Tracheal epithelial cell (primary cell): ENCODE data around the gene PCDHGB4. TPM values are rescaled to one million over a fixed set of nuclear protein-coding genes. Genes with fewer than 3 reads are reported as not detected.

ENCODE experiments used
- total RNA-seq: library from RNA; depleted of rRNA; stranded (reverse); fragments of >200 nt; gene quantifications from 2 replicates; pipeline ENCODE4 v1.2.1, GENCODE V29; 2014

The PCDHGB4 gene
- total RNA-seq, 1 donor from 2014 or later = 0.64 TPM

GRCh38 chr5:141412854-141413539 lies 25.5 kb downstream of the PCDHGB4 start, which contains the start of gene PCDHGA10:
PCDHGA10 (plus strand) TSS chr5:141412987; CDS start chr5:141413176, 189 bp downstream.

GRCh38 chr5:141417494-141418172 lies 30.1 kb downstream of the PCDHGB4 start, which contains the start of gene PCDHGB7:
PCDHGB7 (plus strand) TSS chr5:141417677; CDS start chr5:141417860, 183 bp downstream.

GRCh38 chr5:141420855-141421488 lies 33.5 kb downstream of the PCDHGB4 start, which contains the start of gene PCDHGA11:
PCDHGA11 (plus strand) TSS chr5:141421051; CDS start chr5:141421228, 177 bp downstream.

GRCh38 chr5:141430332-141431113 lies 43.0 kb downstream of the PCDHGB4 start, which contains the start of gene PCDHGA12:
PCDHGA12 (plus strand) TSS chr5:141430507; CDS start chr5:141430760, 253 bp downstream.

Other genes with a start within 250 kb of the PCDHGB4 start
- gene PCDHB6, start 237.6 kb upstream of the PCDHGB4 start, total RNA-seq = not detected in 2 replicates
- gene PCDHB7, start 215.1 kb upstream of the PCDHGB4 start, total RNA-seq = under 0.01 TPM in 1 of 2 replicates, not detected in the other
- under 0.01 TPM in 2 replicates for gene PCDHB8, start 209.9 kb upstream of the PCDHGB4 start, total RNA-seq
- gene PCDHB16, start 205.3 kb upstream of the PCDHGB4 start, total RNA-seq = under 0.01 TPM in 1 of 2 replicates, not detected in the other
- gene PCDHB9, start 200.5 kb upstream of the PCDHGB4 start, total RNA-seq = under 0.01 TPM in 1 of 2 replicates, not detected in the other
- gene PCDHB10, start 195.3 kb upstream of the PCDHGB4 start, total RNA-seq = under 0.01 and 0.21 TPM in 2 replicates
- 0.24 and 0.43 TPM in 2 replicates for gene PCDHB11, start 188.1 kb upstream of the PCDHGB4 start, total RNA-seq
- under 0.01 TPM in 1 of 2 replicates, not detected in the other for gene PCDHB12, start 179.0 kb upstream of the PCDHGB4 start, total RNA-seq
- 0.24 TPM in 1 of 2 replicates, not detected in the other for gene PCDHB13, start 173.8 kb upstream of the PCDHGB4 start, total RNA-seq
- 0.24 and 0.43 TPM in 2 replicates for gene PCDHB14, start 164.4 kb upstream of the PCDHGB4 start, total RNA-seq
- 0.21 and 0.24 TPM in 2 replicates for gene PCDHB15, start 142.3 kb upstream of the PCDHGB4 start, total RNA-seq
- gene SLC25A2, start 83.6 kb upstream of the PCDHGB4 start, total RNA-seq = not detected in 2 replicates
- 30.1 and 32.8 TPM in 2 replicates for gene TAF7, start 66.9 kb upstream of the PCDHGB4 start, total RNA-seq
- under 0.01 TPM in 1 of 2 replicates, not detected in the other for gene PCDHGA1, start 57.2 kb upstream of the PCDHGB4 start, total RNA-seq
- gene PCDHGA2, start 48.9 kb upstream of the PCDHGB4 start, total RNA-seq = 0.21 and 0.48 TPM in 2 replicates
- gene PCDHGA3, start 43.9 kb upstream of the PCDHGB4 start, total RNA-seq = under 0.01 and 0.21 TPM in 2 replicates
- 0.21 and 0.24 TPM in 2 replicates for gene PCDHGB1, start 37.6 kb upstream of the PCDHGB4 start, total RNA-seq
- gene PCDHGA4, start 32.7 kb upstream of the PCDHGB4 start, total RNA-seq = 0.24 TPM in 1 of 2 replicates, not detected in the other
- under 0.01 TPM in 1 of 2 replicates, not detected in the other for gene PCDHGB2, start 27.7 kb upstream of the PCDHGB4 start, total RNA-seq
- gene PCDHGA5, start 23.5 kb upstream of the PCDHGB4 start, total RNA-seq = 0.24 TPM in 1 of 2 replicates, not detected in the other
- 0.24 and 0.43 TPM in 2 replicates for gene PCDHGB3, start 17.5 kb upstream of the PCDHGB4 start, total RNA-seq
- under 0.01 and 0.24 TPM in 2 replicates for gene PCDHGA6, start 13.8 kb upstream of the PCDHGB4 start, total RNA-seq
- gene PCDHGA7, start 5.0 kb upstream of the PCDHGB4 start, total RNA-seq = 0.21 and 0.24 TPM in 2 replicates
- gene PCDHGA8, start 4.9 kb downstream of the PCDHGB4 start, total RNA-seq = 0.21 and 0.48 TPM in 2 replicates
- gene PCDHGB5, start 10.2 kb downstream of the PCDHGB4 start, total RNA-seq = 2.6 and 4.6 TPM in 2 replicates
- gene PCDHGA9, start 15.1 kb downstream of the PCDHGB4 start, total RNA-seq = 0.72 and 0.85 TPM in 2 replicates
- gene PCDHGB6, start 20.3 kb downstream of the PCDHGB4 start, total RNA-seq = 0.48 and 0.64 TPM in 2 replicates
- gene PCDHGA10, start 25.3 kb downstream of the PCDHGB4 start, total RNA-seq = 2.2 and 4.3 TPM in 2 replicates
- 1.1 and 3.4 TPM in 2 replicates for gene PCDHGB7, start 30.0 kb downstream of the PCDHGB4 start, total RNA-seq
- 2.2 and 2.6 TPM in 2 replicates for gene PCDHGA11, start 33.4 kb downstream of the PCDHGB4 start, total RNA-seq
- 1.7 and 3.9 TPM in 2 replicates for gene PCDHGA12, start 42.8 kb downstream of the PCDHGB4 start, total RNA-seq
- 20.0 and 20.2 TPM in 2 replicates for gene PCDHGC3, start 88.3 kb downstream of the PCDHGB4 start, total RNA-seq
- gene PCDHGC4, start 97.3 kb downstream of the PCDHGB4 start, total RNA-seq = under 0.01 and 0.48 TPM in 2 replicates
- 0.21 and 1.2 TPM in 2 replicates for gene PCDHGC5, start 101.4 kb downstream of the PCDHGB4 start, total RNA-seq
- gene DIAPH1, start 231.3 kb downstream of the PCDHGB4 start, total RNA-seq = 66.9 and 83.6 TPM in 2 replicates
- 60.5 and 63.4 TPM in 2 replicates for gene HDAC3, start 249.2 kb downstream of the PCDHGB4 start, total RNA-seq
- 4.3 and 12.3 TPM in 2 replicates for gene RELL2, start 249.3 kb downstream of the PCDHGB4 start, total RNA-seq